ENCODE measurements around the gene FAIM2. TPM values are rescaled to one million over a fixed set of nuclear protein-coding genes. Genes with fewer than 3 reads are reported as not detected.
A peak's percentile ranks its signal among the peaks of the same experiment; 100 is the strongest.

FAIM2 gene
- total RNA-seq, 1 donor from 2014 or later = not detected

GRCh38 chr12:49897276-49897675 is 6.4 kb downstream of the FAIM2 start:
- no peak for DNase-seq (ENCODE audit: low read depth)
- TF ChIP-seq CTCF (conservative IDR thresholded peaks at IDR 0.05; ENCODE audit: low read depth, low read length) = no peak
- H3K4me3 ChIP-seq (ENCODE audit: low read depth, low read length) = no peak overlapping the region

DNA sequence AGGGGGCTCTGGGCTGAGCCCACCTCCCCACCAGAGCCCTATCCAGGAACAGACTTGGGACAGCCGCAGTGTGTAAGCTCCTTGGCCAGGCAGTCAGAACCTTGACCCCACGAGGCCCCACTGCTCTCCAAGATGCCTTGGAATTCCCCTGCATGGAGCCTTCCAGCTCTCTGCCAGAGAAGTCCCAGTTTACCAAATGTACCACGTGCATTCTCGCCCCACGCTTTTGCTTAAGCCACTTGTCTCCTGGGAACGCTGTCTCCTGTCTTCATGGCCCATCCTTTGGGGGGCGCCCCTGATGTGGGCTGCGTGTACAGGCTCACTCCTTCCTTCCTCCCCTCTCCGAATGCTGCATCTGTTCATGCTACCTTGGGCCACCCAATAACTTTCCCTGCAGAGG is 7.9 kb downstream of the FAIM2 start:
- no peak for DNase-seq (ENCODE audit: low read depth)
- no peak for TF ChIP-seq CTCF (conservative IDR thresholded peaks at IDR 0.05; ENCODE audit: low read depth, low read length)
- H3K4me3 ChIP-seq (ENCODE audit: low read depth, low read length) = no peak overlapping the region

- DNase-seq (ENCODE audit: low read depth) = no peak
- TF ChIP-seq CTCF (conservative IDR thresholded peaks at IDR 0.05; ENCODE audit: low read depth, low read length) = no peak
- no peak overlapping the region for H3K4me3 ChIP-seq (ENCODE audit: low read depth, low read length)
These were observed 8.9 kb downstream of the FAIM2 start for GRCh38 chr12:49894751-49895148.

DNA sequence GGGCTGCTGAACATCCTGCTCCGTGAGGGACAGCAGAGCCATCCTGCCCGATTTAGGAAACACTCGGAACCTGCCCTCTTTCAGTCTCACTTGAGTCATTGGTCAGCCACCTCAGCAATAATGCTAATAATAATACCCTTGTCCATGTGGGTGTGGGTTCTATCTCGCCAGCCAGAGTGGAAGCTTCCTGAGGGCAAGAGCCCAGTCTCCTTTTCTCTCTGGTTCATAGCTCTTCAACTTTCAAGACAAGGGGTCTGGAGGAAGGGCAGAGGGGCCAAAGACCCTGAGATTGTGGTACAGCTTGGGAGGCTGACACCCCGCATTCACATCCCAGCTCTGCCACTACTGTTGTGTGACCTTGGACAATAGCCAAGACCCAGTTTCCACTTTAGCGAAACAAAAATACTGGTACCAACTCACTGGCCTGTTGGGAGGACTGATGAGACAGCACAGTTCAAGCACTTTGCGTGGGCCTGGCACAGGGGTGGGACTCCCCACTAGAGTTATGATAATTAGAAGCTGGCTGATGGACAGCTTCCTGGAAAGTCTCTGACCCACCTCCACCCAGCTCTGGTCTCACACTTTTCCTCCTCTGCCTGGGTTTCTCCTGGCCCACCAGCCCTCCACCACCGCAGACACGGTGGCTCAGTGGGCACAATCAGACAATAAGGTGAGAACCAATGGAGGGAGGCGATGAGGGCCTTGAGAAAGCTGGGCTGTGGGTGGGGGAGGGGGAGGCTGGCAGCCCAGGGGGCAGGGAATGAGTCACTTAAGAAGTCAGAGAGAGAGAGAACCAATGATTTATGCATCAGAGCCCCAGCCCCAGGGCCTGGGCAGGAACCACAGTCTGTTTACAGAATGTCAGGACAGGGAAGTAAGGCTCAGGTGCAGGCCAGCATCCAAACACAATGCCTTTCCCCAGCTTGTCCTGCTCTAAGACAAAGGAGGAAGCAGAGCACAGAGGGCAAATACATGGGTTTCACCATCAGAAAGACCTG is 9.6 kb downstream of the FAIM2 start:
- H3K4me3 ChIP-seq (ENCODE audit: low read depth, low read length) = no peak overlapping the region
- no peak for TF ChIP-seq CTCF (conservative IDR thresholded peaks at IDR 0.05; ENCODE audit: low read depth, low read length)
- DNase-seq (ENCODE audit: low read depth) = peak; percentile 40

- TF ChIP-seq CTCF (conservative IDR thresholded peaks at IDR 0.05; ENCODE audit: low read depth, low read length) = no peak
- no peak overlapping the region for H3K4me3 ChIP-seq (ENCODE audit: low read depth, low read length)
- no peak for DNase-seq (ENCODE audit: low read depth)
These were observed 10.9 kb downstream of the FAIM2 start for GRCh38 chr12:49892732-49893317.

GRCh38 chr12:49892084-49892731 is 11.5 kb downstream of the FAIM2 start:
- TF ChIP-seq CTCF (conservative IDR thresholded peaks at IDR 0.05; ENCODE audit: low read depth, low read length) = no peak
- no peak for DNase-seq (ENCODE audit: low read depth)
- no peak overlapping the region for H3K4me3 ChIP-seq (ENCODE audit: low read depth, low read length)
